Esophagus muscularis mucosa (tissue), 4 donors: ENCODE measurements around the gene BTG2. TPM values are rescaled to one million over a fixed set of nuclear protein-coding genes. Genes with fewer than 3 reads are reported as not detected.

Source experiments
- DNase-seq: peaks from one replicate; pipeline ENCODE4 v3.0.0-alpha.2; 2017; ENCODE audit errors: extremely low spot score
- H3K27ac ChIP-seq, 4 donors: fragments of 200-600 bp; sonication (generic); replicated peaks in 1 of 4; 1 replicate in 3 of 4; 2 replicates in 1 of 4; pipeline ENCODE4 v1.5.1; 2016 to 2019; ENCODE audit warnings: mild to moderate bottlenecking in 1 of 4
- H3K27me3 ChIP-seq, 4 donors: fragments of 200-600 bp; sonication (generic); one replicate each; pipeline versions ENCODE4 v1.5.1 to v1.6.0; 2016 to 2019
- H3K36me3 ChIP-seq, 4 donors: fragments of 200-600 bp; sonication (generic); one replicate each; pipeline ENCODE4 v1.5.1; 2016 to 2019
- H3K4me1 ChIP-seq, 4 donors: fragments of 200-600 bp; sonication (generic); one replicate each; pipeline ENCODE4 v1.5.1; 2016 to 2019
- H3K4me3 ChIP-seq, 4 donors: fragments of 200-600 bp; sonication (generic); 1 replicate in 2 of 4; 2 replicates in 2 of 4; pipeline ENCODE4 v1.5.1; 2016 to 2019; ENCODE audit warnings: mild to moderate bottlenecking in 4 of 4, moderate library complexity in 1 of 4
- H3K9me3 ChIP-seq, 4 donors: fragments of 200-600 bp; sonication (generic); 1 replicate in 3 of 4; 2 replicates in 1 of 4; pipeline ENCODE4 v1.5.1; 2016 to 2019
- EP300 ChIP-seq: sonication (generic); formaldehyde crosslinking; IDR thresholded peaks from one replicate; pipeline ENCODE4 v1.6.1; 2017; ENCODE audit warnings: antibody characterized with exemption
- POLR2A ChIP-seq: fragments of 450-650 bp; IDR thresholded peaks from one replicate; pipeline ENCODE4 v1.6.1; 2017; ENCODE audit warnings: antibody characterized with exemption, moderate library complexity, mild to moderate bottlenecking, low read depth
- POLR2AphosphoS5 ChIP-seq, 2 donors: sonication (generic); formaldehyde crosslinking; IDR thresholded peaks; one replicate each; pipeline ENCODE4 v1.6.1; 2017; ENCODE audit warnings: antibody characterized with exemption in 2 of 2
- WGBS: methylation state at CpG from one replicate; pipeline ENCODE4 v1.1.5; 2018; 5-methylcytosine and 5-hydroxymethylcytosine counted together
- intact Hi-C: fragments of 100-400 bp; cut with DNase I; formaldehyde crosslinking; loops from one replicate; pipeline ENCODE4 v1.15.1; 2023
- total RNA-seq, 4 donors: library from RNA; depleted of rRNA; stranded (reverse); fragments of >200 nt; gene quantifications; one replicate each; pipeline versions ENCODE4 v1.1.0 to v1.2.1, GENCODE V29; 2016
- TF ChIP-seq, protein P1 (sequence below), 3 experiments: fragments of 200-600 bp in 2 of 3; fragments of 450-650 bp in 1 of 3; sonication (generic) in 2 of 3; IDR thresholded peaks; one replicate each; pipeline ENCODE4 v1.5.1; 2017 to 2019; ENCODE audit warnings: antibody characterized with exemption in 3 of 3, mild to moderate bottlenecking in 2 of 3, moderate library complexity in 1 of 3

BTG2 gene
- total RNA-seq, 4 donors from 2014 or later, result 67.7 to 656 (median 159) TPM

DNA sequence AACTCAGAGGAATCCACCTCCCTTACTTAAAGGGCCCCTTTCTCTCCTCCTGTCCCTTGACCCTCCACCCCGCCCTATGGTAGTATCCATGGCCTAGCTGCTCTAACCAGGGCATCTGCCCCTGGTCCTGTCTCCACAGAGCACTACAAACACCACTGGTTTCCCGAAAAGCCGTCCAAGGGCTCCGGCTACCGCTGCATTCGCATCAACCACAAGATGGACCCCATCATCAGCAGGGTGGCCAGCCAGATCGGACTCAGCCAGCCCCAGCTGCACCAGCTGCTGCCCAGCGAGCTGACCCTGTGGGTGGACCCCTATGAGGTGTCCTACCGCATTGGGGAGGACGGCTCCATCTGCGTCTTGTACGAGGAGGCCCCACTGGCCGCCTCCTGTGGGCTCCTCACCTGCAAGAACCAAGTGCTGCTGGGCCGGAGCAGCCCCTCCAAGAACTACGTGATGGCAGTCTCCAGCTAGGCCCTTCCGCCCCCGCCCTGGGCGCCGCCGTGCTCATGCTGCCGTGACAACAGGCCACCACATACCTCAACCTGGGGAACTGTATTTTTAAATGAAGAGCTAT, 1.7 kb downstream of the BTG2 start:
- peak overlapping the region; percentile 99 to 100 (median 100) for H3K27ac ChIP-seq
- H3K36me3 ChIP-seq, result peaks cover 16 to 44% (median 33%) of the 10 kb centered on the region in 4 donors
- 26% methylated on average over 21 of the region's 21 CpGs for WGBS
- H3K4me3 ChIP-seq, result peak overlapping the region; percentile 99
- intact Hi-C loops, result loop anchor here (5.0 kb wide), 1 partner anchor 35 kb away; no protein-coding TSS in a partner anchor
- no peaks in the 10 kb centered on the region for H3K27me3 ChIP-seq
- TF ChIP-seq EP300, result no peak
- TF ChIP-seq POLR2AphosphoS5 (IDR thresholded peaks at IDR 0.05), result peak; percentile 29 to 60
- no peak for TF ChIP-seq POLR2A
- TF ChIP-seq, protein P1, sequence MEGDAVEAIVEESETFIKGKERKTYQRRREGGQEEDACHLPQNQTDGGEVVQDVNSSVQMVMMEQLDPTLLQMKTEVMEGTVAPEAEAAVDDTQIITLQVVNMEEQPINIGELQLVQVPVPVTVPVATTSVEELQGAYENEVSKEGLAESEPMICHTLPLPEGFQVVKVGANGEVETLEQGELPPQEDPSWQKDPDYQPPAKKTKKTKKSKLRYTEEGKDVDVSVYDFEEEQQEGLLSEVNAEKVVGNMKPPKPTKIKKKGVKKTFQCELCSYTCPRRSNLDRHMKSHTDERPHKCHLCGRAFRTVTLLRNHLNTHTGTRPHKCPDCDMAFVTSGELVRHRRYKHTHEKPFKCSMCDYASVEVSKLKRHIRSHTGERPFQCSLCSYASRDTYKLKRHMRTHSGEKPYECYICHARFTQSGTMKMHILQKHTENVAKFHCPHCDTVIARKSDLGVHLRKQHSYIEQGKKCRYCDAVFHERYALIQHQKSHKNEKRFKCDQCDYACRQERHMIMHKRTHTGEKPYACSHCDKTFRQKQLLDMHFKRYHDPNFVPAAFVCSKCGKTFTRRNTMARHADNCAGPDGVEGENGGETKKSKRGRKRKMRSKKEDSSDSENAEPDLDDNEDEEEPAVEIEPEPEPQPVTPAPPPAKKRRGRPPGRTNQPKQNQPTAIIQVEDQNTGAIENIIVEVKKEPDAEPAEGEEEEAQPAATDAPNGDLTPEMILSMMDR (IDR thresholded peaks at IDR 0.05), result no peak
- no peaks in the 10 kb centered on the region for H3K9me3 ChIP-seq
- peaks cover 31 to 55% (median 50%) of the 10 kb centered on the region in 4 donors for H3K4me1 ChIP-seq
- no peak for DNase-seq

DNA sequence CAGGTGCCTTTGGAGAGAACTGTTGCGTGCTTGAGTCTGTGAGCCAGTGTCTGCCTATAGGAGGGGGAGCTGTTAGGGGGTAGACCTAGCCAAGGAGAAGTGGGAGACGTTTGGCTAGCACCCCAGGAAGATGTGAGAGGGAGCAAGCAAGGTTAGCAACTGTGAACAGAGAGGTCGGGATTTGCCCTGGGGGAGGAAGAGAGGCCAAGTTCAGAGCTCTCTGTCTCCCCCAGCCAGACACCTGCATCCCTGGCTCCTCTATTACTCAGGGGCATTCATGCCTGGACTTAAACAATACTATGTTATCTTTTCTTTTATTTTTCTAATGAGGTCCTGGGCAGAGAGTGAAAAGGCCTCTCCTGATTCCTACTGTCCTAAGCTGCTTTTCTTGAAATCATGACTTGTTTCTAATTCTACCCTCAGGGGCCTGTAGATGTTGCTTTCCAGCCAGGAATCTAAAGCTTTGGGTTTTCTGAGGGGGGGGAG, 2.4 kb downstream of the BTG2 start:
- Histone ChIP-seq H3K27ac (peak overlapping the region; percentile 99 to 100 (median 100)), H3K27me3 (no peaks in the 10 kb centered on the region), H3K9me3 (no peaks in the 10 kb centered on the region), H3K4me3 (peak overlapping the region; percentile 99), H3K4me1 (peaks cover 31 to 55% (median 50%) of the 10 kb centered on the region in 4 donors), H3K36me3 (peaks cover 16 to 44% (median 33%) of the 10 kb centered on the region in 4 donors)
- no peak for DNase-seq
- intact Hi-C loops, result loop anchor here (5.0 kb wide), 1 partner anchor 35 kb away; no protein-coding TSS in a partner anchor
- peak in 1 of 2 donors; percentile 56 for TF ChIP-seq POLR2AphosphoS5 (IDR thresholded peaks at IDR 0.05)
- TF ChIP-seq, protein P1 (IDR thresholded peaks at IDR 0.05), result no peak
- WGBS, result 29% methylated on average over 3 of the region's 3 CpGs

DNA sequence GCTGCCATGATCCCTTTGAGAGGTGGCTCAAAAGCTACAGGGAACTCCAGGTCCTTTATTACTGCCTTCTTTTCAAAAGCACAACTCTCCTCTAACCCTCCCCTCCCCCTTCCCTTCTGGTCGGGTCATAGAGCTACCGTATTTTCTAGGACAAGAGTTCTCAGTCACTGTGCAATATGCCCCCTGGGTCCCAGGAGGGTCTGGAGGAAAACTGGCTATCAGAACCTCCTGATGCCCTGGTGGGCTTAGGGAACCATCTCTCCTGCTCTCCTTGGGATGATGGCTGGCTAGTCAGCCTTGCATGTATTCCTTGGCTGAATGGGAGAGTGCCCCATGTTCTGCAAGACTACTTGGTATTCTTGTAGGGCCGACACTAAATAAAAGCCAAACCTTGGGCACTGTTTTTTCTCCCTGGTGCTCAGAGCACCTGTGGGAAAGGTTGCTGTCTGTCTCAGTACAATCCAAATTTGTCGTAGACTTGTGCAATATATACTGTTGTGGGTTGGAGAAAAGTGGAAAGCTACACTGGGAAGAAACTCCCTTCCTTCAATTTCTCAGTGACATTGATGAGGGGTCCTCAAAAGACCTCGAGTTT, 3.1 kb downstream of the BTG2 start:
- WGBS, result 59% methylated on average over 5 of the region's 5 CpGs
- Histone ChIP-seq H3K4me1 (peaks cover 31 to 55% (median 50%) of the 10 kb centered on the region in 4 donors), H3K9me3 (no peaks in the 10 kb centered on the region), H3K4me3 (peak overlapping the region; percentile 99), H3K36me3 (peaks cover 16 to 44% (median 33%) of the 10 kb centered on the region in 4 donors), H3K27me3 (no peaks in the 10 kb centered on the region), H3K27ac (peak overlapping the region; percentile 99 to 100 (median 100))
- intact Hi-C loops, result loop anchor here (5.0 kb wide), 1 partner anchor 36 kb away; no protein-coding TSS in a partner anchor
- TF ChIP-seq EP300 (no peak), POLR2AphosphoS5 (IDR thresholded peaks at IDR 0.05) (peak; percentile 16 to 79), POLR2A (no peak)
- TF ChIP-seq, protein P1 (IDR thresholded peaks at IDR 0.05), result no peak
- no peak for DNase-seq

DNA sequence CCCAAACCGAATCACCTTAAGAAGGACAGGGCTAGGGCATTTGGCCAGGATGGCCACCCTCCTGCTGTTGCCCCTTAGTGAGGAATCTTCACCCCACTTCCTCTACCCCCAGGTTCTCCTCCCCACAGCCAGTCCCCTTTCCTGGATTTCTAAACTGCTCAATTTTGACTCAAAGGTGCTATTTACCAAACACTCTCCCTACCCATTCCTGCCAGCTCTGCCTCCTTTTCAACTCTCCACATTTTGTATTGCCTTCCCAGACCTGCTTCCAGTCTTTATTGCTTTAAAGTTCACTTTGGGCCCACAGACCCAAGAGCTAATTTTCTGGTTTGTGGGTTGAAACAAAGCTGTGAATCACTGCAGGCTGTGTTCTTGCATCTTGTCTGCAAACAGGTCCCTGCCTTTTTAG, 3.6 kb downstream of the BTG2 start:
- H3K4me1 ChIP-seq, result peaks cover 31 to 53% (median 49%) of the 10 kb centered on the region in 4 donors
- H3K27ac ChIP-seq, result peak overlapping the region; percentile 99 to 100 (median 100)
- peaks cover 16 to 44% (median 33%) of the 10 kb centered on the region in 4 donors for H3K36me3 ChIP-seq
- DNase-seq, result no peak
- 63% methylated on average over 1 of the region's 1 CpG for WGBS
- no peaks in the 10 kb centered on the region for H3K9me3 ChIP-seq
- H3K27me3 ChIP-seq, result no peaks in the 10 kb centered on the region
- intact Hi-C loops, result loop anchor here (5.0 kb wide), 1 partner anchor 37 kb away; no protein-coding TSS in a partner anchor
- TF ChIP-seq, protein P1 (IDR thresholded peaks at IDR 0.05), result no peak
- TF ChIP-seq POLR2A (no peak), POLR2AphosphoS5 (IDR thresholded peaks at IDR 0.05) (peak in 1 of 2 donors; percentile 6), EP300 (no peak)
- H3K4me3 ChIP-seq, result peak overlapping the region; percentile 99
